K562 (cell line): ENCODE data around the gene SH2D5. TPM values are rescaled to one million over a fixed set of nuclear protein-coding genes. Genes with fewer than 3 reads are reported as not detected.
A peak's percentile ranks its signal among the peaks of the same experiment; 100 is the strongest.

Experiments
- BHLHE40 ChIP-seq: IDR thresholded peaks from 2 replicates; pipeline ENCODE4 v1.6.1; 2011; ENCODE audit warnings: low read length, improper control_type of control experiment
- ILF3 ChIP-seq: fragments of 450-650 bp; IDR thresholded peaks from 2 replicates; pipeline ENCODE4 v1.6.1; 2018; ENCODE audit warnings: antibody characterized with exemption, mild to moderate bottlenecking, moderate library complexity, borderline replicate concordance
- NR4A1 ChIP-seq, 2 experiments: fragments of 250-450 bp in 1 of 2; fragments of 450-650 bp in 1 of 2; sonication (Bioruptor Pico) in 1 of 2; IDR thresholded peaks; 2 replicates each; pipeline versions ENCODE4 v1.4.0 to v1.6.1; 2016 to 2020; ENCODE audit warnings: mild to moderate bottlenecking in 2 of 2, missing compliant biosample characterization in 1 of 2, missing genetic modification characterization in 1 of 2, moderate library complexity in 1 of 2
- PHTF2 ChIP-seq: fragments of 250-450 bp; sonication (Bioruptor Pico); IDR thresholded peaks from 2 replicates; pipeline ENCODE4 v1.5.0; 2021; ENCODE audit warnings: mild to moderate bottlenecking
- SIRT6 ChIP-seq: IDR thresholded peaks from one replicate; pipeline ENCODE4 v1.6.1; 2012; ENCODE audit warnings: low read depth, mild to moderate bottlenecking, control low read depth, inconsistent platforms, low read length, moderate library complexity
- WHSC1 ChIP-seq: IDR thresholded peaks from one replicate; pipeline ENCODE4 v1.6.1; 2012; ENCODE audit warnings: low read length, control low read depth, inconsistent platforms
- XRCC4 ChIP-seq: IDR thresholded peaks from one replicate; pipeline ENCODE4 v1.6.1; 2011; ENCODE audit not compliant: insufficient read depth, insufficient read length; ENCODE audit errors: extremely low read depth
- ZNF263 ChIP-seq: sonication (generic); formaldehyde crosslinking; IDR thresholded peaks from 2 replicates; pipeline ENCODE4 v1.8.0; 2022; ENCODE audit warnings: mild to moderate bottlenecking, missing genetic modification reagents, borderline replicate concordance
- polyA plus RNA-seq, 8 experiments: library from polyadenylated mRNA; depleted of rRNA in 4 of 8; stranded (reverse) in 5 of 8; unstranded in 3 of 8; fragments of >200 nt; fragmentation: Nextera tagmentation in 2 of 8; fragmentation: Illumina TruSeq in 1 of 8; extraction: Ambion mirVana in 2 of 8; extraction: Trizol in 1 of 8; gene quantifications; 2 replicates each; pipeline versions ENCODE4 v1.2.1 to v1.2.3, GENCODE V29; 2011 to 2014; ENCODE audit warnings: inconsistent platforms in 1 of 8, missing spikeins in 1 of 8
- total RNA-seq, 7 experiments: library from RNA; depleted of rRNA in 6 of 7; stranded (reverse); fragments of >200 nt in 6 of 7; fragmentation: Illumina TruSeq in 2 of 7; extraction: Trizol in 2 of 7; gene quantifications; 2 replicates each; pipeline versions ENCODE4 v1.2.1 to v1.2.3, GENCODE V29; 2011 to 2021; ENCODE audit warnings: low replicate concordance in 1 of 7
- TF ChIP-seq, protein P1 (sequence below): sonication (generic); formaldehyde crosslinking; IDR thresholded peaks from 2 replicates; pipeline ENCODE4 v1.8.1; 2023; ENCODE audit warnings: mild to moderate bottlenecking, missing genetic modification reagents
- TF ChIP-seq, protein P2 (sequence below): sonication (generic); formaldehyde crosslinking; IDR thresholded peaks from 2 replicates; pipeline ENCODE4 v1.9.0; 2022; ENCODE audit warnings: mild to moderate bottlenecking, missing genetic modification reagents

Gene SH2D5
- total and polyA plus RNA-seq, 9 of the 15 experiments (the other 6 are each of a cell fraction or from before 2014, with no cell fraction given): 0.06 to 0.11 TPM; not detected in 7

DNA sequence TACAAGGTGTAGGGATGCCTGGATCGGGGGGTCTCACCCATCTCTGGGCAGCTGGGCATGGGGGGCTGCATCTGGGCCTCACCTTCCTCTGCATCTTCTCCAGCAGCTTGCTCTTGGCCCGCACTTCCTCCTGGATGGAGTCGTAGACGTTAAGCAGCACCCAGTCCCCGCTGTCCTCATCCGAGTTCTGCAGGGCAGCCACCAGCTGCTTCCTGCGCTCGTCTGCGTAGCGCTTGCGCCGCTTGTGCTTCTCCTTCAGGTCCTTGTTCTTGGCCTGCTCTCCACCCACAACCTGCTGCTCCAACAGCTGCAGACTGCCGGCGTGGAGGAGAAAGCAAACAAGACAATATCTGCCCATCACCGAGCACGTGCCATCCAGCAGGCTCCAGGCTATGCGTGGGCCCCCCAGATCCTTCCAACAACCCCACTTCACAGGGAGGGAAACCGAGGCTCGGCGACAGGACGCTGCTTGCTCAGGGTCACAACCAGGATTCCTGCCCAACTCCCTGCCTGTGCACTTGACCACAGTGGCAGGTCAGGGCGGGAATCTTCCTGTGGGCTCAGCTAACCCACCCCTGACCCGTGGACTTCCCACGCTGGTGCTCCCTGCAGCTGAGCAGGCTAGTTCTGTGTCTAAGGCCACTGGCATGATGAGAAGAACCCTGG, 49.8 kb downstream of the SH2D5 start (continued):
- TF ChIP-seq, protein P1, sequence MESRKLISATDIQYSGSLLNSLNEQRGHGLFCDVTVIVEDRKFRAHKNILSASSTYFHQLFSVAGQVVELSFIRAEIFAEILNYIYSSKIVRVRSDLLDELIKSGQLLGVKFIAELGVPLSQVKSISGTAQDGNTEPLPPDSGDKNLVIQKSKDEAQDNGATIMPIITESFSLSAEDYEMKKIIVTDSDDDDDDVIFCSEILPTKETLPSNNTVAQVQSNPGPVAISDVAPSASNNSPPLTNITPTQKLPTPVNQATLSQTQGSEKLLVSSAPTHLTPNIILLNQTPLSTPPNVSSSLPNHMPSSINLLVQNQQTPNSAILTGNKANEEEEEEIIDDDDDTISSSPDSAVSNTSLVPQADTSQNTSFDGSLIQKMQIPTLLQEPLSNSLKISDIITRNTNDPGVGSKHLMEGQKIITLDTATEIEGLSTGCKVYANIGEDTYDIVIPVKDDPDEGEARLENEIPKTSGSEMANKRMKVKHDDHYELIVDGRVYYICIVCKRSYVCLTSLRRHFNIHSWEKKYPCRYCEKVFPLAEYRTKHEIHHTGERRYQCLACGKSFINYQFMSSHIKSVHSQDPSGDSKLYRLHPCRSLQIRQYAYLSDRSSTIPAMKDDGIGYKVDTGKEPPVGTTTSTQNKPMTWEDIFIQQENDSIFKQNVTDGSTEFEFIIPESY (CRISPR knock-in tag): peak; percentile 23; the same call in 1 of the 2 replicates
- no peak for TF ChIP-seq SIRT6
- TF ChIP-seq PHTF2 (CRISPR knock-in tag): no peak
- TF ChIP-seq NR4A1 (CRISPR knock-in tag; IDR thresholded peaks at IDR 0.05): no peak
- no peak for TF ChIP-seq NR4A1 (tag; IDR thresholded peaks at IDR 0.05)
- TF ChIP-seq WHSC1: no peak
- TF ChIP-seq BHLHE40: peak; percentile 56
- TF ChIP-seq, protein P2, sequence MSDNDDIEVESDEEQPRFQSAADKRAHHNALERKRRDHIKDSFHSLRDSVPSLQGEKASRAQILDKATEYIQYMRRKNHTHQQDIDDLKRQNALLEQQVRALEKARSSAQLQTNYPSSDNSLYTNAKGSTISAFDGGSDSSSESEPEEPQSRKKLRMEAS (CRISPR knock-in tag): 0 out of 2 replicates have a peak, but pooled peaks have one; percentile 11
- no peak for TF ChIP-seq ILF3
- no peak for TF ChIP-seq ZNF263 (CRISPR knock-in tag)
- no peak for TF ChIP-seq XRCC4
- TF ChIP-seq, all 486 proteins: peak for 4
